ENCODE measurements around the gene MKI67. TPM values are rescaled to one million over a fixed set of nuclear protein-coding genes. Genes with fewer than 3 reads are reported as not detected.

Gene MKI67
- polyA plus RNA-seq, 2 of the 4 experiments (the other 2 are of a cell fraction), result 33.8 to 51.7 TPM

DNA sequence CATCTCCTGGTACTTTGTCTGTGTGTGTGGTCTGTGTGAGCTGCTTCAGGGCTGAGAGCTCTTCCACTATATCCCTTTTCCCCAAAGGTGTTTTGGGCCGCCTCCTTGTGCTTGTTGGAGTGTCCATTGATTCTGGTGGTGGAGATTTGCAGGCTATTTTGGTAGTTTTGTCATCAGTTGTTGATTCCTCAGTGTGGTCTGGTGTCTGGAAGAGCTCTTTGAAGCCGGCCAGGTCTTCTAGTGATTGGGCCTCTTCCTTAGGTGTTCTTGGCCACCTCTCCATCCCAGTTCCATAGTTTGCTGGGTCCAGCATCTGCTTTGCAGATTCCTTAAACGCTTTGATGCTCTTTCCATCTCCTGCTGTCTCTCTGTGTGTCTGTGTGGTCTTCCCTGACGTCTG lies 20.8 kb downstream of the MKI67 start:
- CTCF ChIA-PET, result interaction anchor here (0.8 to 1.1 kb wide), 4 partner anchors 8 to 198 kb away, joined by 3 to 7 read pairs (median 4); partner anchors contain the start of gene PTPRE
- DNase-seq (ENCODE audit: low read depth in 1 of 2, low spot score in 1 of 2), result no peak
- Histone ChIP-seq H3K4me1 (no peaks in the 10 kb centered on the region), H3K27ac (no peak overlapping the region), H3K4me2 (no peak overlapping the region), H3K4me3 (no peak overlapping the region), H3K9me3 (no peaks in the 10 kb centered on the region)
- no peak for TF ChIP-seq ZFP36 (IDR thresholded peaks at IDR 0.05; ENCODE audit: borderline replicate concordance, partially characterized antibody)
- TF ChIP-seq, protein P1, sequence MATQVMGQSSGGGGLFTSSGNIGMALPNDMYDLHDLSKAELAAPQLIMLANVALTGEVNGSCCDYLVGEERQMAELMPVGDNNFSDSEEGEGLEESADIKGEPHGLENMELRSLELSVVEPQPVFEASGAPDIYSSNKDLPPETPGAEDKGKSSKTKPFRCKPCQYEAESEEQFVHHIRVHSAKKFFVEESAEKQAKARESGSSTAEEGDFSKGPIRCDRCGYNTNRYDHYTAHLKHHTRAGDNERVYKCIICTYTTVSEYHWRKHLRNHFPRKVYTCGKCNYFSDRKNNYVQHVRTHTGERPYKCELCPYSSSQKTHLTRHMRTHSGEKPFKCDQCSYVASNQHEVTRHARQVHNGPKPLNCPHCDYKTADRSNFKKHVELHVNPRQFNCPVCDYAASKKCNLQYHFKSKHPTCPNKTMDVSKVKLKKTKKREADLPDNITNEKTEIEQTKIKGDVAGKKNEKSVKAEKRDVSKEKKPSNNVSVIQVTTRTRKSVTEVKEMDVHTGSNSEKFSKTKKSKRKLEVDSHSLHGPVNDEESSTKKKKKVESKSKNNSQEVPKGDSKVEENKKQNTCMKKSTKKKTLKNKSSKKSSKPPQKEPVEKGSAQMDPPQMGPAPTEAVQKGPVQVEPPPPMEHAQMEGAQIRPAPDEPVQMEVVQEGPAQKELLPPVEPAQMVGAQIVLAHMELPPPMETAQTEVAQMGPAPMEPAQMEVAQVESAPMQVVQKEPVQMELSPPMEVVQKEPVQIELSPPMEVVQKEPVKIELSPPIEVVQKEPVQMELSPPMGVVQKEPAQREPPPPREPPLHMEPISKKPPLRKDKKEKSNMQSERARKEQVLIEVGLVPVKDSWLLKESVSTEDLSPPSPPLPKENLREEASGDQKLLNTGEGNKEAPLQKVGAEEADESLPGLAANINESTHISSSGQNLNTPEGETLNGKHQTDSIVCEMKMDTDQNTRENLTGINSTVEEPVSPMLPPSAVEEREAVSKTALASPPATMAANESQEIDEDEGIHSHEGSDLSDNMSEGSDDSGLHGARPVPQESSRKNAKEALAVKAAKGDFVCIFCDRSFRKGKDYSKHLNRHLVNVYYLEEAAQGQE (IDR thresholded peaks at IDR 0.05), result no peak
- no peak for TF ChIP-seq RNF2 (IDR thresholded peaks at IDR 0.05; ENCODE audit: borderline replicate concordance, low read depth)
- TF ChIP-seq MAZ (IDR thresholded peaks at IDR 0.05; ENCODE audit: borderline replicate concordance, low read depth, low read length), result no peak
- TF ChIP-seq EP300 (IDR thresholded peaks at IDR 0.05), result no peak
- no peak for TF ChIP-seq CHD2 (IDR thresholded peaks at IDR 0.05; ENCODE audit: low read length, partially characterized antibody)
- TF ChIP-seq KDM1A (IDR thresholded peaks at IDR 0.05; ENCODE audit: low read depth), result no peak
- TF ChIP-seq JUNB (IDR thresholded peaks at IDR 0.05), result no peak
- TF ChIP-seq, protein P2, sequence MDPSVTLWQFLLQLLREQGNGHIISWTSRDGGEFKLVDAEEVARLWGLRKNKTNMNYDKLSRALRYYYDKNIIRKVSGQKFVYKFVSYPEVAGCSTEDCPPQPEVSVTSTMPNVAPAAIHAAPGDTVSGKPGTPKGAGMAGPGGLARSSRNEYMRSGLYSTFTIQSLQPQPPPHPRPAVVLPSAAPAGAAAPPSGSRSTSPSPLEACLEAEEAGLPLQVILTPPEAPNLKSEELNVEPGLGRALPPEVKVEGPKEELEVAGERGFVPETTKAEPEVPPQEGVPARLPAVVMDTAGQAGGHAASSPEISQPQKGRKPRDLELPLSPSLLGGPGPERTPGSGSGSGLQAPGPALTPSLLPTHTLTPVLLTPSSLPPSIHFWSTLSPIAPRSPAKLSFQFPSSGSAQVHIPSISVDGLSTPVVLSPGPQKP (IDR thresholded peaks at IDR 0.05; ENCODE audit: low read depth, low read length), result no peak
- TF ChIP-seq NFE2L2 (conservative IDR thresholded peaks at IDR 0.05; ENCODE audit: low read length), result no peak
- no peak for TF ChIP-seq HOXB13 (CRISPR knock-in tag; IDR thresholded peaks at IDR 0.05; ENCODE audit: low read depth)
- no peak for TF ChIP-seq TP53 (CRISPR knock-in tag; IDR thresholded peaks at IDR 0.05)
- no peak for TF ChIP-seq CHD4 (IDR thresholded peaks at IDR 0.05; ENCODE audit: borderline replicate concordance)
- TF ChIP-seq RCOR1 (IDR thresholded peaks at IDR 0.05; ENCODE audit: low read depth, low read length), result no peak
- TF ChIP-seq POLR2AphosphoS2 (conservative IDR thresholded peaks at IDR 0.05; ENCODE audit: low read length), result no peak
- TF ChIP-seq JUN (IDR thresholded peaks at IDR 0.05), result no peak
- no peak for TF ChIP-seq ZNF302 (CRISPR knock-in tag; IDR thresholded peaks at IDR 0.05)
- no peak for TF ChIP-seq FOXS1 (CRISPR knock-in tag; IDR thresholded peaks at IDR 0.05)
- no peak for TF ChIP-seq KDM5A (IDR thresholded peaks at IDR 0.05)
- no peak for TF ChIP-seq CEBPB (IDR thresholded peaks at IDR 0.05)
- POLR2A ChIA-PET, result interaction anchor here (0.5 kb wide), 1 partner anchor 135 kb away, joined by 4 read pairs; no protein-coding TSS in a partner anchor
- no peak for ATAC-seq
- no peak for FAIRE-seq
- WGBS (ENCODE audit: missing lambda C conversion rate), result 96% methylated on average over 4 of the region's 4 CpGs

DNA sequence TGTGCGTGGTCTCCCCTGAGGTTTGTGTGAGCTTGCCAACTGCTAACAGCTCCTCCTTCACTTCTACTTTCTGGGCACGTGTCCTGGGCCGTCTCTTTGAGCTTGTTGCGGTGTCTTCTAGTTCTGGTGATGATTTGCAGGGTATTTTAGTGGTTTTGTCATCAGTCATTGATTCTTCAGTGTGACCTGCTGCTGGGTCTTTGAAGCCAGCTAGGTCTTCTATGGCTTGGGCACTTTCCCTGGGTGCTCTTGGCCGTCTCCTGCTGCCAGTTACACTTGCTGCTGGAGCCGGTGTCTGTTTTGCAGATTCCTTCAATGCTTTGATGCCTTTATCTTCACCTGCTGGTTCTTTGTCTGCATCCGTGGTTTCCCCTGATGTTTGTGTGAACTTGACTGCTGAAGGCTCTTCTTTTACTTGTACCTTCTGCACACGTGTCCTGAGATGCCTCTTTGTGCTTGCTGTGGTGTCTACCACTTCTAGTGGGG lies 23.0 kb downstream of the MKI67 start:
- Histone ChIP-seq H3K27ac (no peak overlapping the region), H3K4me2 (no peak overlapping the region), H3K4me3 (no peak overlapping the region), H3K4me1 (no peaks in the 10 kb centered on the region), H3K9me3 (no peaks in the 10 kb centered on the region)
- TF ChIP-seq, protein P3, sequence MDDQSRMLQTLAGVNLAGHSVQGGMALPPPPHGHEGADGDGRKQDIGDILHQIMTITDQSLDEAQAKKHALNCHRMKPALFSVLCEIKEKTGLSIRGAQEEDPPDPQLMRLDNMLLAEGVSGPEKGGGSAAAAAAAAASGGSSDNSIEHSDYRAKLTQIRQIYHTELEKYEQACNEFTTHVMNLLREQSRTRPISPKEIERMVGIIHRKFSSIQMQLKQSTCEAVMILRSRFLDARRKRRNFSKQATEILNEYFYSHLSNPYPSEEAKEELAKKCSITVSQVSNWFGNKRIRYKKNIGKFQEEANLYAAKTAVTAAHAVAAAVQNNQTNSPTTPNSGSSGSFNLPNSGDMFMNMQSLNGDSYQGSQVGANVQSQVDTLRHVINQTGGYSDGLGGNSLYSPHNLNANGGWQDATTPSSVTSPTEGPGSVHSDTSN (IDR thresholded peaks at IDR 0.05), result no peak
- TF ChIP-seq, protein P4, sequence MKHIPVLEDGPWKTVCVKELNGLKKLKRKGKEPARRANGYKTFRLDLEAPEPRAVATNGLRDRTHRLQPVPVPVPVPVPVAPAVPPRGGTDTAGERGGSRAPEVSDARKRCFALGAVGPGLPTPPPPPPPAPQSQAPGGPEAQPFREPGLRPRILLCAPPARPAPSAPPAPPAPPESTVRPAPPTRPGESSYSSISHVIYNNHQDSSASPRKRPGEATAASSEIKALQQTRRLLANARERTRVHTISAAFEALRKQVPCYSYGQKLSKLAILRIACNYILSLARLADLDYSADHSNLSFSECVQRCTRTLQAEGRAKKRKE (CRISPR knock-in tag; IDR thresholded peaks at IDR 0.05; ENCODE audit: low read depth), result no peak
- TF ChIP-seq, protein P5, sequence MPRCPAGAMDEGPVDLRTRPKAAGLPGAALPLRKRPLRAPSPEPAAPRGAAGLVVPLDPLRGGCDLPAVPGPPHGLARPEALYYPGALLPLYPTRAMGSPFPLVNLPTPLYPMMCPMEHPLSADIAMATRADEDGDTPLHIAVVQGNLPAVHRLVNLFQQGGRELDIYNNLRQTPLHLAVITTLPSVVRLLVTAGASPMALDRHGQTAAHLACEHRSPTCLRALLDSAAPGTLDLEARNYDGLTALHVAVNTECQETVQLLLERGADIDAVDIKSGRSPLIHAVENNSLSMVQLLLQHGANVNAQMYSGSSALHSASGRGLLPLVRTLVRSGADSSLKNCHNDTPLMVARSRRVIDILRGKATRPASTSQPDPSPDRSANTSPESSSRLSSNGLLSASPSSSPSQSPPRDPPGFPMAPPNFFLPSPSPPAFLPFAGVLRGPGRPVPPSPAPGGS (IDR thresholded peaks at IDR 0.05), result no peak
- TF ChIP-seq, protein P6, sequence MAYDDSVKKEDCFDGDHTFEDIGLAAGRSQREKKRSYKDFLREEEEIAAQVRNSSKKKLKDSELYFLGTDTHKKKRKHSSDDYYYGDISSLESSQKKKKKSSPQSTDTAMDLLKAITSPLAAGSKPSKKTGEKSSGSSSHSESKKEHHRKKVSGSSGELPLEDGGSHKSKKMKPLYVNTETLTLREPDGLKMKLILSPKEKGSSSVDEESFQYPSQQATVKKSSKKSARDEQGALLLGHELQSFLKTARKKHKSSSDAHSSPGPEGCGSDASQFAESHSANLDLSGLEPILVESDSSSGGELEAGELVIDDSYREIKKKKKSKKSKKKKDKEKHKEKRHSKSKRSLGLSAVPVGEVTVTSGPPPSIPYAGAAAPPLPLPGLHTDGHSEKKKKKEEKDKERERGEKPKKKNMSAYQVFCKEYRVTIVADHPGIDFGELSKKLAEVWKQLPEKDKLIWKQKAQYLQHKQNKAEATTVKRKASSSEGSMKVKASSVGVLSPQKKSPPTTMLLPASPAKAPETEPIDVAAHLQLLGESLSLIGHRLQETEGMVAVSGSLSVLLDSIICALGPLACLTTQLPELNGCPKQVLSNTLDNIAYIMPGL (CRISPR knock-in tag; IDR thresholded peaks at IDR 0.05; ENCODE audit: borderline replicate concordance), result no peak
- TF ChIP-seq SMC3 (IDR thresholded peaks at IDR 0.05), result no peak
- no peak for TF ChIP-seq NPAS2 (CRISPR knock-in tag; IDR thresholded peaks at IDR 0.05; ENCODE audit: borderline replicate concordance)
- TF ChIP-seq ZC3H11A (IDR thresholded peaks at IDR 0.05), result no peak
- TF ChIP-seq MAFK (IDR thresholded peaks at IDR 0.05; ENCODE audit: partially characterized antibody), result no peak
- ATAC-seq (no peak), DNase-seq (ENCODE audit: low read depth in 1 of 2, low spot score in 1 of 2) (no peak), FAIRE-seq (no peak)
- 92% methylated on average over 8 of the region's 8 CpGs for WGBS (ENCODE audit: missing lambda C conversion rate)
- CTCF ChIA-PET, result interaction anchor here (0.7 to 1.3 kb wide), 5 partner anchors 13 to 109 kb away, joined by 3 to 7 read pairs (median 3); no protein-coding TSS in a partner anchor
- POLR2A ChIA-PET, result no interaction called here
